Uterus (tissue), 4 donors: Measurements from ENCODE around the gene TSPAN4. TPM values are rescaled to one million over a fixed set of nuclear protein-coding genes. Genes with fewer than 3 reads are reported as not detected.

Experiments used
- DNase-seq, 2 donors: peaks; one replicate each; pipeline ENCODE4 v3.0.0-alpha.2; 2019 to 2020
- H3K27ac ChIP-seq, 2 donors: fragments of 200-600 bp; sonication (generic); 1 replicate in 1 of 2; 2 replicates in 1 of 2; pipeline ENCODE4 v1.5.1; 2016 to 2018
- H3K27me3 ChIP-seq, 2 donors: fragments of 200-600 bp; sonication (generic); one replicate each; pipeline ENCODE4 v1.5.1; 2018 to 2019; ENCODE audit warnings: control low read depth in 1 of 2
- H3K36me3 ChIP-seq, 2 donors: fragments of 200-600 bp; sonication (generic); one replicate each; pipeline ENCODE4 v1.5.1; 2019; ENCODE audit warnings: control low read depth in 1 of 2
- H3K4me1 ChIP-seq, 2 donors: fragments of 200-600 bp; sonication (generic); one replicate each; pipeline ENCODE4 v1.5.1; 2018 to 2019; ENCODE audit warnings: control low read depth in 1 of 2
- H3K4me3 ChIP-seq, 2 donors: fragments of 200-600 bp; sonication (generic); 1 replicate in 1 of 2; 2 replicates in 1 of 2; pipeline ENCODE4 v1.5.1; 2018 to 2019; ENCODE audit warnings: mild to moderate bottlenecking in 1 of 2
- H3K9me3 ChIP-seq, 2 donors: fragments of 200-600 bp; sonication (generic); one replicate each; pipeline ENCODE4 v1.5.1; 2019; ENCODE audit warnings: control low read depth in 1 of 2
- POLR2A ChIP-seq, 2 donors: fragments of 450-650 bp; IDR thresholded peaks; one replicate each; pipeline ENCODE4 v1.6.1; 2016; ENCODE audit warnings: antibody characterized with exemption in 2 of 2, mild to moderate bottlenecking in 1 of 2, moderate library complexity in 1 of 2
- intact Hi-C: fragments of 100-400 bp; cut with DNase I; formaldehyde crosslinking; loops from one replicate; pipeline ENCODE4 v1.15.1; 2023; ENCODE audit warnings: low total_unique reads
- total RNA-seq, 4 donors: library from RNA; depleted of rRNA in 3 of 4; stranded (reverse); fragments of >200 nt in 3 of 4; gene quantifications; one replicate each; pipeline versions ENCODE4 v1.1.0 to v1.2.4, GENCODE V29; 2014 to 2023
- TF ChIP-seq, protein P1 (sequence below), 4 experiments: fragments of 200-600 bp in 2 of 4; fragments of 450-650 bp in 2 of 4; sonication (generic) in 2 of 4; IDR thresholded peaks; one replicate each; pipeline ENCODE4 v1.5.1; 2016 to 2019; ENCODE audit warnings: antibody characterized with exemption in 4 of 4, mild to moderate bottlenecking in 2 of 4, moderate library complexity in 1 of 4
- donor health status: DM: yes; HTN: yes; CAD: no.

The TSPAN4 gene
- total RNA-seq, 4 donors from 2014 or later, result 68.4 to 119 (median 105) TPM

DNA sequence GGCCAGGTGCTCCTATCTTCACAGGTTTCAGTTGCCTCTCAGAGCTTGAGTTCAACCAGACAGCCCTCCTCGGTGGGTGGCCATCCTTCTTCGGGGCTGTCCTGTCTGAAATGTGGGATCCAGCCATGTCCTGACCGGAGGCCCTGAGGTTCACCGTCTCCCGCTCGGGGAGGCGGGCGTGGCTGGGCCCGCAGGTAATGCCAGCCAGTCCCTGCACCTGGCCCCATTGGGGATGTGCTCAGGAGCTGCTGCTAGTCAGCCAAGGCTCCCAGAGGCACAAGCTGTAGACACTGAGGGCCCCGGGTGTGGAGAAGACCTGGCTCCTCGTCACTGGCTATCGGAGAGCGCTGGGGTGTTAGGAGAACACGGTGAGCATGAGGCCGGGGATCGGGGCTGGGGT lies 32.6 kb downstream of the TSPAN4 start:
- Histone ChIP-seq H3K27me3 (no peaks in the 10 kb centered on the region), H3K36me3 (no peaks in the 10 kb centered on the region), H3K9me3 (no peaks in the 10 kb centered on the region), H3K4me3 (no peak overlapping the region), H3K4me1 (no peaks in the 10 kb centered on the region), H3K27ac (no peak overlapping the region)
- intact Hi-C loops, result no loop called here
- DNase-seq, result no peak
- no peak for TF ChIP-seq POLR2A (IDR thresholded peaks at IDR 0.05)
- TF ChIP-seq, protein P1, sequence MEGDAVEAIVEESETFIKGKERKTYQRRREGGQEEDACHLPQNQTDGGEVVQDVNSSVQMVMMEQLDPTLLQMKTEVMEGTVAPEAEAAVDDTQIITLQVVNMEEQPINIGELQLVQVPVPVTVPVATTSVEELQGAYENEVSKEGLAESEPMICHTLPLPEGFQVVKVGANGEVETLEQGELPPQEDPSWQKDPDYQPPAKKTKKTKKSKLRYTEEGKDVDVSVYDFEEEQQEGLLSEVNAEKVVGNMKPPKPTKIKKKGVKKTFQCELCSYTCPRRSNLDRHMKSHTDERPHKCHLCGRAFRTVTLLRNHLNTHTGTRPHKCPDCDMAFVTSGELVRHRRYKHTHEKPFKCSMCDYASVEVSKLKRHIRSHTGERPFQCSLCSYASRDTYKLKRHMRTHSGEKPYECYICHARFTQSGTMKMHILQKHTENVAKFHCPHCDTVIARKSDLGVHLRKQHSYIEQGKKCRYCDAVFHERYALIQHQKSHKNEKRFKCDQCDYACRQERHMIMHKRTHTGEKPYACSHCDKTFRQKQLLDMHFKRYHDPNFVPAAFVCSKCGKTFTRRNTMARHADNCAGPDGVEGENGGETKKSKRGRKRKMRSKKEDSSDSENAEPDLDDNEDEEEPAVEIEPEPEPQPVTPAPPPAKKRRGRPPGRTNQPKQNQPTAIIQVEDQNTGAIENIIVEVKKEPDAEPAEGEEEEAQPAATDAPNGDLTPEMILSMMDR (IDR thresholded peaks at IDR 0.05), result no peak

DNA sequence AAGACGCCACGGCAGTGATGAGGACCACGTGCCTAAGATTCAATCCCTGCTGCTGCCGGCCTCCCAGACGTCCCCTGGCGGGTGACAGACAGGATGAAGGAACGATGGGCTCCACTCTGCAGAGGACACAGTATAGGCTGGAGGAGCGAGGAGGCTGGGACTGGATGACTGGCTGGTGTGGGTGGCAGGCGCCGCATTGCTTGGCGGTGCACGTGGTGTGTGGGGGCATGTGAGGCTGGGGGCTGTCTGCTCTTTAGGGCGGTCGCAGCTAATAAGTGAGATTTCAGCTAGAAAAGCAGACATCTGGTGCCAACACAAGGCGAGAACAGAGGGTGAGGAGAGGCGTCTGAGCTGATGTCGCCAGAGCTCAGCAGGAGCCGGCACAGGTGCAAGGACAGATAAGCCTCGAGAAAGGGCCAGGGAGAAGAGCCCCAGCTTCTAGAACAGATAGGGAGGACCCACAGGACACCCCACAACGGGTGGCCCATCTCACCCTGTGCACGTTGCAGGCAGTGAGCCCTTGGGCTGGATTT lies 33.2 kb downstream of the TSPAN4 start:
- intact Hi-C loops, result no loop called here

DNA sequence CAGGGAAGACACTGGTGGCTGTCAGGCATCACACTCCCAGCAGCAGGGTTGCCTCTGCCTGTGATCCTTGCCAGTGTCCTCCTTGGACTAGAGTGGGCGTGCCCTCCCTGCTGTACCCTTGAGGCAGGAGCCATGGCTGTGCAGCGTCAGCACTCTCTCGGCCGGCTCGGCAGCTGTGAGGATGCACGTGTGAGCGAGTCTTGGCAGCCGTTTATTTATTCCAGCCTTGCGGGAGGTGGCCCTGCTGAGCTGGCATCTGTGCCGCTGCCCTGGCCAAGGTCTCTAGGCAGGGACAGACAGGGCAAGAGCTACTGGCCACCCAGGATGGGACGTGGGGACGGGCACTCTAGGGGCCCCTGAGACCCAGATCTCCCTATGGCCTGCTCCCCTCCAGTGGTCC lies 33.9 kb downstream of the TSPAN4 start:
- no peak overlapping the region for H3K4me3 ChIP-seq
- TF ChIP-seq, protein P1 (IDR thresholded peaks at IDR 0.05), result no peak
- no peak for TF ChIP-seq POLR2A (IDR thresholded peaks at IDR 0.05)
- DNase-seq, result no peak
- H3K36me3 ChIP-seq, result no peaks in the 10 kb centered on the region
- H3K27me3 ChIP-seq, result no peaks in the 10 kb centered on the region
- no peaks in the 10 kb centered on the region for H3K4me1 ChIP-seq
- no peak overlapping the region for H3K27ac ChIP-seq
- H3K9me3 ChIP-seq, result no peaks in the 10 kb centered on the region
- intact Hi-C loops, result no loop called here

More for the DNA sequence above, 33.2 kb downstream of the TSPAN4 start:
- TF ChIP-seq POLR2A (IDR thresholded peaks at IDR 0.05), result no peak
- TF ChIP-seq, protein P1 (IDR thresholded peaks at IDR 0.05), result no peak
- H3K27ac ChIP-seq, result no peak overlapping the region
- H3K4me3 ChIP-seq, result no peak overlapping the region
- H3K36me3 ChIP-seq, result no peaks in the 10 kb centered on the region
- no peaks in the 10 kb centered on the region for H3K9me3 ChIP-seq
- DNase-seq, result no peak
- no peaks in the 10 kb centered on the region for H3K4me1 ChIP-seq
- H3K27me3 ChIP-seq, result no peaks in the 10 kb centered on the region

DNA sequence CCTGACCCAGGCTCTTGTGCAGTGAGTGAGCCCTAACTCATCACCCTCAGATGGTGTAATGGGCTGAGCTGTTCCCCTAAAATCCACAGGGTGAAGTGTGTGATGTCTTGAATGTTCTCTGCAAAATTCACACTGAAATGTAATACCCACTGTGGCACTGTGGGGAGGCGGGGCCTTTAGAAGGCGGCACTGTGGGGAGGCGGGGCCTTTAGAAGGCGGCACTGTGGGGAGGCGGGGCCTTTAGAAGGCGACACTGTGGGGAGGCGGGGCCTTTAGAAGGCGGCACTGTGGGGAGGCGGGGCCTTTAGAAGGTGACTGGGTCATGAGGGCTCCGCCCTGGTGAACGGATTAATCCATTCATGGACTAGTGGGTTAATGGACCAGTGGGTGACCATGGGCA lies 34.9 kb downstream of the TSPAN4 start:
- H3K27ac ChIP-seq, result no peak overlapping the region
- no peak for DNase-seq
- no peaks in the 10 kb centered on the region for H3K4me1 ChIP-seq
- TF ChIP-seq, protein P1 (IDR thresholded peaks at IDR 0.05), result no peak
- TF ChIP-seq POLR2A (IDR thresholded peaks at IDR 0.05), result no peak
- no peaks in the 10 kb centered on the region for H3K27me3 ChIP-seq
- H3K4me3 ChIP-seq, result no peak overlapping the region
- H3K36me3 ChIP-seq, result no peaks in the 10 kb centered on the region
- no peaks in the 10 kb centered on the region for H3K9me3 ChIP-seq
- intact Hi-C loops, result no loop called here

DNA sequence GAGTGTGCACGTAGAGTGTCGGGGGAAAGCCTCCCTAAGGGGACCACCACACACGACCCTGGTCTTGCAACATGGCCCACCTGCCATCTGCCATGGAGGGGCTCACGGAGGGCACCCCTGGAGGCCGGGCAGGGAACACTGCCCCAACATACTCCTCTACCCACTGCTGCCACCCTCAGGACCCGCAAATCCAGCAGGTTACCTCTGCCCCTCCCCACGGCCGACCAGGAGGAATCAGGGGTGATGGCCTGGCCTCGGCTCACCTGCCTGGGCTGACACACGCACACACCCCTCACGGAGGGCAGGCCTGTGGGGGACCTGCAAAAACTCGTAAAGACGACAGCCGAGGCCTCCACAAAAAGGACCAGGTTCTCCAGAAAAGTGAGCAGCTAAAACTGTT lies 37.8 kb downstream of the TSPAN4 start:
- no peak for TF ChIP-seq POLR2A (IDR thresholded peaks at IDR 0.05)
- TF ChIP-seq, protein P1 (IDR thresholded peaks at IDR 0.05), result no peak
- no peak for DNase-seq
- no peak overlapping the region for H3K27ac ChIP-seq
- no peaks in the 10 kb centered on the region for H3K9me3 ChIP-seq
- intact Hi-C loops, result no loop called here
- no peaks in the 10 kb centered on the region for H3K4me1 ChIP-seq
- H3K27me3 ChIP-seq, result no peaks in the 10 kb centered on the region
- no peaks in the 10 kb centered on the region for H3K36me3 ChIP-seq
- H3K4me3 ChIP-seq, result no peak overlapping the region
